ENCODE data around the gene AGBL4.

The AGBL4 gene

DNA sequence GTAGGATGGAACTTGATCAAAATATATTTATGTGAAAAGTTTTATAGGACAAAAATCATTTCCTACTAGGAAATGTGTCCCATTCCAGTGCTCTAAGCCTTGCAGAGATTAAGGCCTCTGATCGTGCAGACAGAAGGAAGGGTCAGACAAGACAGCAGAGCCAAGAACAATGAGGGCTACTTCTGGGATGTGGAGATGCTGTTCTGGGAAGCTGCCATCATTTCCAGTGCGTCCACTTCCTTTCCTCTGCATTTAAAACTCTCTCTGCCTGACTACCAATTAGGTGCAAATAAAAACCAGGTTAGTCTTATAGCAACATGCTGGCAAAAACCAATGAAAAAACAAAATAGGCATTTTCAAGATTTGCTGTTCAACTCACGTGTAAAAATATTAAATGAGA is 1283.1 kb downstream of the AGBL4 start:
- no peak for DNase-seq (ENCODE audit: low read depth)
- H3K4me3 ChIP-seq (ENCODE audit: low read length), result no peak overlapping the region
- TF ChIP-seq, protein P1, sequence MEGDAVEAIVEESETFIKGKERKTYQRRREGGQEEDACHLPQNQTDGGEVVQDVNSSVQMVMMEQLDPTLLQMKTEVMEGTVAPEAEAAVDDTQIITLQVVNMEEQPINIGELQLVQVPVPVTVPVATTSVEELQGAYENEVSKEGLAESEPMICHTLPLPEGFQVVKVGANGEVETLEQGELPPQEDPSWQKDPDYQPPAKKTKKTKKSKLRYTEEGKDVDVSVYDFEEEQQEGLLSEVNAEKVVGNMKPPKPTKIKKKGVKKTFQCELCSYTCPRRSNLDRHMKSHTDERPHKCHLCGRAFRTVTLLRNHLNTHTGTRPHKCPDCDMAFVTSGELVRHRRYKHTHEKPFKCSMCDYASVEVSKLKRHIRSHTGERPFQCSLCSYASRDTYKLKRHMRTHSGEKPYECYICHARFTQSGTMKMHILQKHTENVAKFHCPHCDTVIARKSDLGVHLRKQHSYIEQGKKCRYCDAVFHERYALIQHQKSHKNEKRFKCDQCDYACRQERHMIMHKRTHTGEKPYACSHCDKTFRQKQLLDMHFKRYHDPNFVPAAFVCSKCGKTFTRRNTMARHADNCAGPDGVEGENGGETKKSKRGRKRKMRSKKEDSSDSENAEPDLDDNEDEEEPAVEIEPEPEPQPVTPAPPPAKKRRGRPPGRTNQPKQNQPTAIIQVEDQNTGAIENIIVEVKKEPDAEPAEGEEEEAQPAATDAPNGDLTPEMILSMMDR (IDR thresholded peaks at IDR 0.05; ENCODE audit: insufficient read depth, low read depth, low read length, missing control alignments), result no peak

DNA sequence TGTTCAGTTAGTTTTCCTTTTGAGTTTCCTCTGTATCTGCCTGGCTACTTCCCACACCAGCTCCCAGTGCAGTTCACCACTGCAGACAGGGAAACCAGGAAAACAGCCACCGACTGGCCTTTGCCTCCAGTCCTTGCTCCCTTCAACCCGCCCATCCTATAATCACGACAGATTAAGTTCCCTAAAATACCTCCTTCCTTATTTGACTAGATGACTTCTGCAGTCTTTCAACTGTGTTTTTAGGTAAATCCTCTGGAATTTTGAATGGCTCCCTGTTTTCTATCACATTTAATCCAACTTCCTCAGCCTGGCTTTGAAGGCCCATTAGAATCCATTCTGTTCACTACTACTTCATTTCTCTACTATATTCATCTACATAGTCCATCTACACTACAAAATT is 1284.7 kb downstream of the AGBL4 start:
- no peak for DNase-seq (ENCODE audit: low read depth)
- TF ChIP-seq, protein P1 (IDR thresholded peaks at IDR 0.05; ENCODE audit: insufficient read depth, low read depth, low read length, missing control alignments), result no peak
- no peak overlapping the region for H3K4me3 ChIP-seq (ENCODE audit: low read length)

DNA sequence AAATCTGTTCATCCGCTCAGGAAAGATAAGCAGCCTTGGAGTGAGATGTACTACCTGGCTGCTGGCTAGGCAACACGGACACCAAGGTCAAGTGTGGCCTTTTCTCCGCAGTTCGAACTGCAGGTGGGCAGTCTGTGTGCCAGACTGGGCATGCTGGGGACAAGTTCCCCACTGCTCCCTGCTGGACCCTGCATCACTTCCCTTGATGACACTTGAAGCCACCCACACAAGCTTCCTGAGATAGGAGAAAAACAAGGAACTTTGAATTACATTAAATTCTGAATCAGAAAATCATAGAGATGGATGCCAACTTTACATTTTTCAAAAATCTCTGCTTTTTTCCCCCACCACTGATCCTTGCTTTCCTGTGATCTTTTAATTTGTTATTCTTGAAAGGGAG is 1285.4 kb downstream of the AGBL4 start:
- no peak overlapping the region for H3K4me3 ChIP-seq (ENCODE audit: low read length)
- DNase-seq (ENCODE audit: low read depth), result no peak
- TF ChIP-seq, protein P1 (IDR thresholded peaks at IDR 0.05; ENCODE audit: insufficient read depth, low read depth, low read length, missing control alignments), result no peak

DNA sequence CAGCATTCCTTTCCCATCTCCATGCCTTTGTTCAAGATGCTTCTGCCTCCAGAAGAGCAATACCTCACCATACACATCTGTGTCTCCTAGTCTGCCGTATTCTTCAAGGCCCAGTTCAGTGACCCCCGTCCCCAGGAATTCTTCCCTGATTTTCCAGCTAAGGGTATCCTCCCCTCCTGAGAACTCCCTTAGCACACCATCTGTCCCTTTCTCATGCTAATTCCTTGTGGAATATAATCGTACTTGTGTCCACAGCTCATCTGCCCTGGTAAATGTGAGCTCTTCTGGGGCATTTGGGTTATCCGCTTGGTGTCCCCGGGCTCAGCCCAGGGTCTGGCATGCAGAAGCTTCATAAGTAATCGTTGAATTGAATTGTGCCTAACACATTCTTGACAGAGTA is 1288.0 kb downstream of the AGBL4 start:
- no peak overlapping the region for H3K4me3 ChIP-seq (ENCODE audit: low read length)

DNA sequence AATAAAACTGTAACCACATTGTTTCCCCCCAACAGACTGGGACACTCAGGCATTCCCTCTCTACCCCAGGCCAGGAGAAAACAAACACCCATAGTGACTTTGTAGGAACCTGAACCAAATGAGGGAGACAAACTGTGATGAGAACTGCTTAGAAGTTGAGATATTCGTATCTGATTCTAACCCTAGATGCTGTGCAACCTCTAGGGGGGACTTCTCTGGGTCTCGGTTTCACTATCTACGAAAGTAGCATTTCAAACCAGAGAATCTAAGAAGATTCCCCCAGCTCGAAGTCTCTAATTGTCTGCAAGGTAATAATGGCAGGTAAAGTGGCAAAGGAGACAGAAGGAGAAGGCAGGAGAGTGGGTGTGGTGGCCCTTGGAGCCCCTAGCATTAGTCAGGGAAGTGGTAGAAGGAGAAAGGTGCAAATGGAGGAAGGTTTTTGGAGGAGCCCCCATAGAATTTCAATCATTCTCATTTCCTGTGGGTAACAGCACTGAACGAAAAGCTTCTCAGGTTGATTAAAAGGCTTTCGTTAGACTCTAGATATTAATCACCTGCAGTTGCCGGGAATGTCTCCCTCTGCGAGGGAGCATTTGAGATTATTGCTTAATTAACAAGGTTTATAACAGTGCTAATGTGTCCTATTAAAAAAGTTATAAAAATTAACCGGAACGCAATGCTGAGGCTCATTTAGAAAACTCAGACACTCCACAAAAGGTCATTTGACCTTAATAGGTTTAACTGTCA is 1293.4 kb downstream of the AGBL4 start:
- TF ChIP-seq, protein P1 (IDR thresholded peaks at IDR 0.05; ENCODE audit: insufficient read depth, low read depth, low read length, missing control alignments), result no peak
- no peak overlapping the region for H3K4me3 ChIP-seq (ENCODE audit: low read length)
- no peak for DNase-seq (ENCODE audit: low read depth)

More for the DNA sequence above, 1288.0 kb downstream of the AGBL4 start:
- no peak for DNase-seq (ENCODE audit: low read depth)
- TF ChIP-seq, protein P1 (IDR thresholded peaks at IDR 0.05; ENCODE audit: insufficient read depth, low read depth, low read length, missing control alignments), result no peak

DNA sequence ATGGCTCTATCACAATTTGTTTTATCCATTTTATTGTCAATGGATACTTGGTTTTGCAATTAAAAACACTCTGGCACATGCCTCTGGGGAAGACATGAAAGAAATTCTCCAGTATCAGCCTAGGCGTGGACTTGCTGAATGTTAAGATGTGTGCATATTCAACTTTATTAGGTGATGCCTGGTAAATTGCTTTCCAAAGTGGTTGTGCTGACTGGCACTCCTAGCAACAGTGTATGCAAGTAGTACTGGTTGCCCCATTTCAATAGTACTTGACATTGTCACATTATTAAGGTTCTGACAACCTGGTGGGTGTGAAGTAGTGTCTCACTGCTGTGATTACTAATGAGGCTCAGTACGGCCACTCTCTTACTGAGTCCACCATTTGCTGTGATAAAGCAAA is 1295.2 kb downstream of the AGBL4 start:
- H3K4me3 ChIP-seq (ENCODE audit: low read length), result no peak overlapping the region
- TF ChIP-seq, protein P1 (IDR thresholded peaks at IDR 0.05; ENCODE audit: insufficient read depth, low read depth, low read length, missing control alignments), result no peak
- DNase-seq (ENCODE audit: low read depth), result no peak
